MCF 10A (cell line): ENCODE data around the gene TP53BP1. TPM values are rescaled to one million over a fixed set of nuclear protein-coding genes. Genes with fewer than 3 reads are reported as not detected.

ENCODE experiments used
- BruUV-seq: library from RNA; stranded (reverse); fragments of 400-500 nt; replicated peaks from 2 replicates; lab custom pipeline; 2021; lab: Mats Ljungman, UMichigan
- CTCF ChIA-PET: fragments of 300-600 bp; sonication (Branson Sonifier 250); formaldehyde crosslinking; extraction: SDS; loops from one replicate; lab custom pipeline; 2021; ENCODE audit warnings: antibody characterized with exemption, inconsistent platforms; lab: Yijun Ruan, JAX
- POLR2A ChIA-PET: fragments of 300-600, 350-650 bp; sonication (Branson Sonifier 250); formaldehyde crosslinking; extraction: SDS; loops from one replicate; lab custom pipeline; 2020; ENCODE audit warnings: antibody characterized with exemption, inconsistent platforms; lab: Yijun Ruan, JAX
- DNase-seq: peaks from one replicate; pipeline ENCODE4 v3.0.0-alpha.2; 2018; ENCODE audit not compliant: unreplicated experiment
- H3K27ac Mint-ChIP-seq: one replicate; pipeline ENCODE4 v1.8.0; 2022; ENCODE audit warnings: mild to moderate bottlenecking, low read depth, mixed read lengths; ENCODE audit not compliant: unreplicated experiment
- H3K27me3 Mint-ChIP-seq: one replicate; pipeline ENCODE4 v1.8.0; 2022; ENCODE audit warnings: mixed read lengths; ENCODE audit not compliant: insufficient read depth, unreplicated experiment
- H3K36me3 Mint-ChIP-seq: one replicate; pipeline ENCODE4 v1.8.0; 2022; ENCODE audit warnings: mild to moderate bottlenecking, moderate library complexity, mixed read lengths; ENCODE audit not compliant: insufficient read depth, unreplicated experiment
- H3K4me1 Mint-ChIP-seq: one replicate; pipeline ENCODE4 v1.8.0; 2022; ENCODE audit warnings: mixed read lengths; ENCODE audit not compliant: insufficient read depth, unreplicated experiment
- H3K4me3 Mint-ChIP-seq: one replicate; pipeline ENCODE4 v1.8.0; 2022; ENCODE audit warnings: mild to moderate bottlenecking, moderate library complexity, mixed read lengths; ENCODE audit not compliant: unreplicated experiment
- H3K9me3 Mint-ChIP-seq: one replicate; pipeline ENCODE4 v1.8.0; 2022; ENCODE audit warnings: mixed read lengths; ENCODE audit not compliant: unreplicated experiment
- CTCF ChIP-seq: fragments of 200-600 bp; IDR thresholded peaks from one replicate; pipeline ENCODE4 v1.8.0; 2022; ENCODE audit warnings: antibody characterized with exemption, mild to moderate bottlenecking; ENCODE audit not compliant: unreplicated experiment
- intact Hi-C: fragments of 100-400 bp; cut with micrococcal nuclease; formaldehyde crosslinking; loops from 2 replicates; pipeline ENCODE4 v1.14.1; 2022
- total RNA-seq: library from RNA; stranded (reverse); gene quantifications from 2 replicates; pipeline ENCODE4 v1.2.3, GENCODE V29; 2022

The TP53BP1 gene
- total RNA-seq, 1 experiment from 2014 or later, result 38.8 TPM

GRCh38 chr15:43376017-43376705 is 116.8 kb downstream of the TP53BP1 start:
- DNase-seq, result peak; percentile 47
- no TSS peak for BruUV-seq
- intact Hi-C loops, result no loop called here
- H3K4me3 Mint-ChIP-seq, result no peak overlapping the region
- TF ChIP-seq CTCF, result peak; percentile 63
- peaks cover 20% of the 10 kb centered on the region for H3K4me1 Mint-ChIP-seq
- H3K27ac Mint-ChIP-seq, result no peak overlapping the region
- POLR2A ChIA-PET, result interaction anchor here (1.0 kb wide), 1 partner anchor 13 kb away, joined by 4 read pairs; no protein-coding TSS in a partner anchor
- no peaks in the 10 kb centered on the region for H3K27me3 Mint-ChIP-seq
- H3K9me3 Mint-ChIP-seq, result no peaks in the 10 kb centered on the region
- H3K36me3 Mint-ChIP-seq, result peaks cover 38% of the 10 kb centered on the region
- CTCF ChIA-PET, result interaction anchor here (0.8 to 1.7 kb wide), 6 partner anchors 9 to 30 kb away, joined by 3 to 7 read pairs (median 4); no protein-coding TSS in a partner anchor

- peak; percentile 44 for TF ChIP-seq CTCF
- H3K27me3 Mint-ChIP-seq, result no peaks in the 10 kb centered on the region
- H3K4me3 Mint-ChIP-seq, result peak within 1 kb of the TSS; percentile 95
- peaks cover 29% of the 10 kb centered on the region for H3K36me3 Mint-ChIP-seq
- CTCF ChIA-PET, result interaction anchor here (0.6 to 3.4 kb wide), 21 partner anchors 8 to 963 kb away, joined by 3 to 15 read pairs (median 3); no protein-coding TSS in a partner anchor
- intact Hi-C loops, result no loop called here
- BruUV-seq, result TSS peak; percentile 32
- peak; percentile 76 for DNase-seq
- POLR2A ChIA-PET, result interaction anchor here (0.5 to 2.7 kb wide), 20 partner anchors 10 to 917 kb away, joined by 3 to 14 read pairs (median 4); partner anchors contain the start of genes GOLM2, LCMT2, MFAP1 and TP53BP1
- H3K4me1 Mint-ChIP-seq, result peaks cover 44% of the 10 kb centered on the region
- no peaks in the 10 kb centered on the region for H3K9me3 Mint-ChIP-seq
- H3K27ac Mint-ChIP-seq, result peak within 1 kb of the TSS; percentile 92
Measured at GRCh38 chr15:43370975-43371974, 121.7 kb downstream of the TP53BP1 start, which contains the start of the genes TUBGCP4 and ZSCAN29. Gene TUBGCP4 (plus strand): TSS chr15:43371101. CDS start chr15:43371355, 254 bp downstream. Gene ZSCAN29 (minus strand): TSS chr15:43371043. CDS start chr15:43369913, 1,130 bp downstream.

GRCh38 chr15:43370310-43370974 is 122.5 kb downstream of the TP53BP1 start:
- Mint-ChIP-seq H3K27ac (peak overlapping the region; percentile 92), H3K4me1 (peaks cover 44% of the 10 kb centered on the region), H3K4me3 (peak overlapping the region; percentile 95), H3K36me3 (peaks cover 33% of the 10 kb centered on the region), H3K27me3 (no peaks in the 10 kb centered on the region), H3K9me3 (no peaks in the 10 kb centered on the region)
- no peak for DNase-seq
- intact Hi-C loops, result no loop called here
- POLR2A ChIA-PET, result interaction anchor here (0.5 to 2.7 kb wide), 15 partner anchors 10 to 918 kb away, joined by 3 to 14 read pairs (median 4); partner anchors contain the start of genes GOLM2, LCMT2, MFAP1 and TP53BP1
- no peak for TF ChIP-seq CTCF
- BruUV-seq, result no TSS peak
- CTCF ChIA-PET, result interaction anchor here (0.6 to 3.4 kb wide), 11 partner anchors 10 to 1819 kb away, joined by 3 to 15 read pairs (median 4); no protein-coding TSS in a partner anchor
